CD4-positive, alpha-beta T cell treated with Interleukin-15 for 4 hours (primary cell): ENCODE data around the gene LDHAL6B.

Experiments
- DNase-seq: peaks from one replicate; pipeline ENCODE4 v3.0.0-alpha.2; 2020; ENCODE audit warnings: low spot score

LDHAL6B gene

GRCh38 chr15:59218710-59219109 is 12.1 kb downstream of the LDHAL6B start:
- no peak for DNase-seq

DNA sequence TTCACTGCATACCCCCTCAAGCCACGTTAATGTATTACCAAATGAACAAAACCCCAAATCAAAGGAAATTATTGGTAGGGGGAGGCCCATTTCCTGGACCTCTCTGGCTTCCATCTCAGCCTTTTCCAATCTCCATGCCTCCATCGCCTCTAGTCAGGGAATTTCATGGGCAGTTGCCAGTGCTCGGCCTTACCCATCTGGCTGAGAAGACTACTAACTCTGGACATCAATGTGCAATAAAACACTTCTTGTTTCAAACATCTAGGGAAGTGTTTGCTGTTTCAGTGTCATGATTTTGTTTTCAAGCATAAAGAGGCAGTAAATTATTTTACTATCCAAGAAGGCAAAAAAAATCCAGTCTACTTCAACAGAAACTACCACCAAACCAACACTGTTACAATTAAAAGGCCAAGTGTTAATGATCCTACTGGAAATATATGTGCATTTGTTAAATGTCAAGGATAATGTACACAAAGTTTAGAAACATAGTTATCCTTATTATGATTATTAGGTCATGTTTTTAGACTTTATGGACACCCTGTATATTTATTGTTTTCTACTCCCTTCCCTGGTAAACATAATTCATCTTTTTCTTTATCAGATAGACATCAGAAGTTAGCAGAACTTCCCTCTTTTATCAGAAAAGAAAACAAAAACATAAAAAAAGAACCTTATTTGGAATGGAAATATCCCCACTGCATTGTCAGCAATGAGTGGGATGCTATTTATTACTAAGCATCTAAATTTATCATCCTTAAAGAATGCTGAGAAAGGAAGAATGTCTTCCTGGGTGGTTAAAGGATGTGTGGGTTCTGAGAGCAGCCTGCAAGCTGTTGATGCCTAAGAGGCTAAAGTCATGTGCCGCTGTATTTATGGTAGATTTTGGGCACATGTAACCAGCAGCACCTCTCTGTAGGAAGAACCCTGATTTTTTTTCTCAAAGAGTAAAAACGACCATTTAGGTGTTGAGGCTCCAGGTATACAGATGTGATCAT is 15.2 kb downstream of the LDHAL6B start:
- no peak for DNase-seq

- DNase-seq, result no peak
Observed at GRCh38 chr15:59222906-59223550, 16.4 kb downstream of the LDHAL6B start.

GRCh38 chr15:59223736-59224135 is 17.1 kb downstream of the LDHAL6B start:
- DNase-seq, result no peak

GRCh38 chr15:59224474-59224873 is 17.8 kb downstream of the LDHAL6B start:
- no peak for DNase-seq

DNA sequence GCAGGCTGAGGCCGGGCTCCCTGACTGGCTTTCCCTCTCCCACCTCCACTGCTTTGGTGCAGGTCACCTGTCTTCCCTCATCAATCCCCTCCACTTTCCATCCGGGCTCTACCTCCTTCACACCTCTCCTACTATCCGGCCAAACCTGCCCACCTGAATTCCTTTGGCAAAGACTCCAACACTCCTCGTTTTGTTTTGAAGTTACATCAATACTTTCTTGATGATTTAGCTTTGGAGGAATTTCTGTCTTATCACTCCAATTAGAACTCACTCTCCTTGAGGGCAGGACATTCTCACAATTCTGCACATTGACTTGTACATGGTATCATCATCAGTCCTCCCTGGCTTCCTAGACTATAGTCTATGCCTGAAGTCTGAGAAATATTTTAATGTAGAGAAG is 20.4 kb downstream of the LDHAL6B start:
- DNase-seq, result no peak

DNA sequence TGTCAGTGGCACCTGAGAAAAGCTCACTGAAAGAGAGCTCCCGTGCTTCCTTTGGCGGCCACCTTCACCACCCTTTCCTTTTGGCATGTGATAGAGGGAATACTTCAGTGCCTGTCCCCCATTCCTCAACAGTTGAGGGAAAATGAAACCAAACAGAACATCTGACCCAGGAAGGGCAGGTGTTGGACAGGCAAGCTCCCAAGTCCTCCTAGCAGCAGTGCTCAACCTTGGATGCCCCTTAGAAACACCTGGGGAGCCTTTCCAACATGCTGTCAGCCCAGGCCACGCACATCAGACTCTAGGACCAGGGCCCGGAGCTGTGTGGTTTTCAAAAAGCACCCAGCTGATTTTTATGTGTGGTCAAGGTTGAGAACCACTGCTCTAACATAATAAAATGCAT is 22.4 kb downstream of the LDHAL6B start:
- no peak for DNase-seq

GRCh38 chr15:59229453-59229852 is 22.8 kb downstream of the LDHAL6B start:
- DNase-seq, result no peak

GRCh38 chr15:59230531-59231055 is 23.9 kb downstream of the LDHAL6B start:
- DNase-seq, result no peak

DNA sequence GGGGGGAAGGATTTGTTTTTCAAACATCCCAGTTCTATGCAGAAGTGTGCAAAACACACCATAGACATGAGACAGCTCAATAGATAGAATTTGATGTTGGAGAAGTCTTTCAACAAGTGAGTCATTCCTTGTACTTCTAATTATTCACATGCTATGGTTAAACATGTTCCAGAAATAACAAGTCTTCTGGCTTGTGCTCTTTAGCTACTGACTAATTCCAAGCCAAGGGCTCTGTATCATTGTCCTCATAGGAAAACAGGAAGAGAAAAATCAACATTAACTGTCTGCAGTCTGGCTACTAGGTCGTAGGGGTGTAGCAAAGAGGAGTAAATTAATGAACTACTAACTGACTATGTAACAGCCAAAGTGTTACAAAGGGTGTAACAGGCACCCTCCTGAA is 25.8 kb downstream of the LDHAL6B start:
- no peak for DNase-seq

- DNase-seq, result no peak
Observed at GRCh38 chr15:59236394-59236793, 29.8 kb downstream of the LDHAL6B start.

DNA sequence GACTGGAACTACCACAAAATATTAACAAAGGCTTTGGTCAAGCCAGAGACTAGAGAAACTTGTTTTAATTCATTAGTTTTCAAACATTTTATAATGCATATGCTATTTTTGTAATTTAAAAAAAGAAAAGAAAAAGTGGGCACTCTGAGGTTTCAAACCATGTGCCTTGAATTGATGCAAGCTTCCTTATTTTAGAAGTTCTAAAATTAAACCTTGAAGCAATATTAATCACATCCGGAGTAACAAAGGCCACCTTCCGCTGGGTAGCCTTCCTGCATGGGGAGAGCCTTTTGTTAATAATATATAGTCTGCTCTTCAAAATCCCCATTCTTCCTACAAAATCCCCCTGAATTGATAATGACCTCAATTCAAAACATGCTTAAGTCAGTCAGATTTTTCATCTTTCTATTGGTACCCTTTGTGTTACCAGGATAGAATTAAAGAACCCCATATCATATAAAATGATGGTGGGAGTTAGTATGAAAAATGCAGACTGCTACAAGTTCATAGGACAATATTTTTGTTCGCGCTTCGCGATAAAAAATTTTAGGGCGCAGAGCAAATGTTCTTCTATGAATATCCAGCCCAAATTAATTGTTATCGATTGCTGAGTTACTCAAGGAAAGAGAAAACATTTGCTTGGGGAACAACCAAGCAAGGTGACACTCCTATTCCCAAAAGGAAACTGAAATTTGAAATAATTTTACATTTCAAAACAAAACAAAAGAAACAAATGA is 30.6 kb downstream of the LDHAL6B start:
- no peak for DNase-seq

DNA sequence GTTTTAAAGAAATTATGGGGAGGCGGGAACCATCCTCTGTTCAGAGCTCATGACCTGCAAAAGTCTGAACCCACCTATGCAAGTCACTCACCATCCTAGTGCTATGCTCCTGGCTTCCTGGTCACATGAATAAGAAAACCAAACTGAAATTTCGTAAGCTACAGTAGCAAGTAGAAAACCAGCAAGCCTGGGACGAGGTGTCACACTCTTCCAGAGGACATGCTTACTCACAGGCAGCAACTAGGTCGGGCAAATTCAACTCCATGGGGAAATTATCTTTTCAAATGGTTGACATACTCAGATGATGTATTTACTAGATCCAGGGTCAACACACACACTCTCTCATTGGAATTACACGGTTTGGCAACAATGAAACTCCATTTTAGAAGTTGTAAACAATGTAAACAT is 31.3 kb downstream of the LDHAL6B start:
- DNase-seq, result no peak

- DNase-seq, result no peak
Observed at GRCh38 chr15:59240036-59240435, 33.4 kb downstream of the LDHAL6B start.

DNA sequence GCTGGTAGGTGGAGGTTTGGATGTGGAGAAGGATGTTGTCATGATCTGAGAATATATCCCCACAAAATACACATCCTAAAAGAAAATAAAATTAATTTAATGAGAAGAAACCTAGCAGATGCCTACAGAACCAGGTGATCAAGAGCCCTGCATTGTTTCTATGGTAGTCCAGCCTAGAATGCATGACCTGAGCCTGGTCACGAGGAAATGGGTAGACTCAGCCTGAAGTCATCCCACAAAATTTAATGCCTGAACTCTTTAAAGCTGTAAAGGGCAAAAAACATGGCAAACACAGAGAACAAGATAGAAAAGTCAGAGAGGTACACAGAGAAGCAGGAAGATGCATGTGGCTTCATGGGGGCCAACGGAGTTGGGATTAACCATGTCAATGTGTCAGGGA is 36.0 kb downstream of the LDHAL6B start:
- no peak for DNase-seq

DNA sequence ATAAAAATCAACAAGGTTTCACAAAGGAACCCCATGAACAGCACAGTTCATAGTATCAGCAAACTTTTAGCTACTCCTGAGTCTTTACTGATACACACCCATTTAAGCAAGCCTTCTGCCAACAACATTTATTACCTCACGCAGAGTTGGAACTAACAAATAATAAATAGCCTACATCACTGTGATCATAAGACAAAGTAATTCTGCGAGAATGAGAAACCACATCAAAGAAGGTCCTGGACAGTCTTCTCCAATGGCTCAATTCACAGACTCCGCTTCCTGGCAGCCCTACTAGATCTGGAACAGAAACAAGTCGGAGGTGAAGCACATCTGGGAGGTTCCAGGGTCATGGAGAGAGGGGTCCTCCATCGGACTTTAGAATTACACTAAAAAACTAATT is 37.0 kb downstream of the LDHAL6B start:
- DNase-seq, result no peak

GRCh38 chr15:59244337-59244736 is 37.7 kb downstream of the LDHAL6B start:
- no peak for DNase-seq

- no peak for DNase-seq
Observed at GRCh38 chr15:59245559-59245958, 38.9 kb downstream of the LDHAL6B start.

- peak; percentile 28 for DNase-seq
Observed at GRCh38 chr15:59247364-59247763, 40.7 kb downstream of the LDHAL6B start.

DNA sequence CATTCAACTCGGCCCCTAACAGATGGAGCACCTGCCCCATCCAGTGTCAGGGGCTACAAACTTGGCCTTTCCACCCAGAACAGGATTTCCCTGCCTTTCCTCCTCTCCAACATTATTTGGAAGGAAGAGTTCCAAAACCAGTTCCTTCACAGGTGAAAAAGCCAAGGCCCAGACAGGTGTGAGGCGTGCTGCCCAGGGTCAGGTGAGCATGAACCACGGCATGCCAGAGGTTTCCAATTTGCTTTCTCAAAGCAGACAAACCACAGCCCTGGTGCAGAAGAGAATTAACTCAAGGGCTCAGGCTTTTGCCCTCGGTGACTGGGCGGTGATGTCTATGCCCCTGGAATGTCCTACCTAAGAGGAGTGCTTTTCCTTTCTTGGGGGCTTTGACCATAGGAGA is 43.2 kb downstream of the LDHAL6B start:
- no peak for DNase-seq

DNA sequence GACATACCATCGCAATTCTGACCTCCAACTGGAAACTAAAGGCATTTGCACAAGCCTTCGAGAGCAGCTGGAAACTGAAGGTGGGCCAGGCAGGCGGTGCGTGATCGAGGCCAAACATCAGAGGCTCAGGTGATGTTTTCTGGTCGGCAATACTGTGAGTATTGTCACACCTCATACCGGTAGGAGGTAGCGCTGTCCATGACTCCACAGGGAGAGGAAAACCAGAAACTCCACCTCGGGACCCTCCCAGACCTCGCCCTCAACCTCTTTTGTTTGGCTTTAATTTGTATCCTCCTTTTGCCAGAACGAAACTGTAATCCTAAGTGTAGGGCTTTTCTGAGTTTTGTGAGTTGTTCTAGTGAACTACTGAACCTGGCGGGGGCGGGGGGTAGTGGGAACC is 43.6 kb downstream of the LDHAL6B start:
- DNase-seq, result no peak
